Measurements from ENCODE around the gene RALGAPA1. TPM values are rescaled to one million over a fixed set of nuclear protein-coding genes. Genes with fewer than 3 reads are reported as not detected.

The RALGAPA1 gene
- total RNA-seq, 4 donors from 2014 or later = 44.1 to 138 (median 108) TPM

- no peak for TF ChIP-seq POLR2A (IDR thresholded peaks at IDR 0.05)
- TF ChIP-seq, protein P1, sequence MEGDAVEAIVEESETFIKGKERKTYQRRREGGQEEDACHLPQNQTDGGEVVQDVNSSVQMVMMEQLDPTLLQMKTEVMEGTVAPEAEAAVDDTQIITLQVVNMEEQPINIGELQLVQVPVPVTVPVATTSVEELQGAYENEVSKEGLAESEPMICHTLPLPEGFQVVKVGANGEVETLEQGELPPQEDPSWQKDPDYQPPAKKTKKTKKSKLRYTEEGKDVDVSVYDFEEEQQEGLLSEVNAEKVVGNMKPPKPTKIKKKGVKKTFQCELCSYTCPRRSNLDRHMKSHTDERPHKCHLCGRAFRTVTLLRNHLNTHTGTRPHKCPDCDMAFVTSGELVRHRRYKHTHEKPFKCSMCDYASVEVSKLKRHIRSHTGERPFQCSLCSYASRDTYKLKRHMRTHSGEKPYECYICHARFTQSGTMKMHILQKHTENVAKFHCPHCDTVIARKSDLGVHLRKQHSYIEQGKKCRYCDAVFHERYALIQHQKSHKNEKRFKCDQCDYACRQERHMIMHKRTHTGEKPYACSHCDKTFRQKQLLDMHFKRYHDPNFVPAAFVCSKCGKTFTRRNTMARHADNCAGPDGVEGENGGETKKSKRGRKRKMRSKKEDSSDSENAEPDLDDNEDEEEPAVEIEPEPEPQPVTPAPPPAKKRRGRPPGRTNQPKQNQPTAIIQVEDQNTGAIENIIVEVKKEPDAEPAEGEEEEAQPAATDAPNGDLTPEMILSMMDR (IDR thresholded peaks at IDR 0.05) = no peak
- Histone ChIP-seq H3K9me3 (no peaks in the 10 kb centered on the region), H3K4me3 (no peak overlapping the region), H3K27ac (no peak overlapping the region), H3K4me1 (no peaks in the 10 kb centered on the region), H3K36me3 (no peaks in the 10 kb centered on the region), H3K27me3 (no peaks in the 10 kb centered on the region)
- no peak for DNase-seq
- intact Hi-C loops (cut with DNase I; ENCODE audit: low total_unique reads) = no loop called here
These were observed 101.0 kb downstream of the RALGAPA1 start for GRCh38 chr14:35708062-35708461.

DNA sequence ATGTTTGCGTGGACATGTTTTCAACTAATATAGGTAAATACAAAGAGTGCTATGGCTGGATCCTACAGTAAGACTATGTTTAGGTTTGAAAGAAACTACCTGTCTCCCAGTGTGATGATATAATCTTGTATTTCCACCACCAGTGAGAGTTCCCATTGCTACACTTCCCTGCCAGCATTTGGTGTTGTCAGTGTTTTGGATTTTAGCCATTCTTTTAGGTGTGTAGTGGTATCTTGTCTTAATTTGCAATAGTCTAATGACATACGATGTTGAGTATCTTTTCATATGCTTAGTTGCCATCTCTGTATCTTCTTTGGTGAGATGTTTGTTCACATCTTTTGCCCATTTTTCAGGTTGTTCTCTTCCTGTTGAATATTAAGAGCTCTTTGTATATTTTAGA lies 103.5 kb downstream of the RALGAPA1 start:
- no peak for DNase-seq
- no peaks in the 10 kb centered on the region for H3K36me3 ChIP-seq
- no peak for TF ChIP-seq POLR2A (IDR thresholded peaks at IDR 0.05)
- TF ChIP-seq, protein P1 (IDR thresholded peaks at IDR 0.05) = no peak
- intact Hi-C loops (cut with DNase I; ENCODE audit: low total_unique reads) = no loop called here
- H3K27ac ChIP-seq = no peak overlapping the region
- H3K27me3 ChIP-seq = no peaks in the 10 kb centered on the region
- no peaks in the 10 kb centered on the region for H3K9me3 ChIP-seq
- H3K4me3 ChIP-seq = no peak overlapping the region
- H3K4me1 ChIP-seq = no peaks in the 10 kb centered on the region

DNA sequence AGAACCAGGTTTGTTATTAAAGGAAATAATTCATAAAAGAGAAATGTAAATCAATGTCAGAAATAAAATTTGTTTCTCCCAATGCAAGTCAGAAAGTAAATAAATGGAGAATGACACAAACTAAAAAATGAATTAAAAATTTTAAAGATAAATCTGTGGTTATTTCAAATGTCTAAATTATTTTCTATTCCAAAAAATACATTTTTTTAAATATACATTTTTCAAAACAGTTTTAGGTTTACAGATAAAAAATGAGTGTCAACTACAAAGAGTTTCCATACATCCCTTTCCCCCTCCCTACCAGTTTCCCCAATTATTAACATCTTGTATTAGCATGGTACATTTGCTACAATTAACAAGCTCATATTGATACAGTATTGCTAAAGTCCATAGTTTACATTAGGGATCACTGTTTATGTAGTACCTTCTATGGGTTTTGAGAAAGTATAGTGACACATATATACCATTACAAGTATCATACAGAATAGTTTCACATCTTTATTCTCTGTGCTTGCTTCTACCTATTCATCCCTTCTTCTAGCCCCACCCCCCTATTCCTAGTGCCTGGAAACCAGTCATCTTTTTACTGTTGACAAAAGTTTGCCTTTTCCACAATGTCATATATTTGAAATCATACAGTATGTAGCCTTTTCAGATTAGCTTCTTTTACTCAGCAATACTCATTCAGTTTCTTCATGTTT lies 104.2 kb downstream of the RALGAPA1 start:
- intact Hi-C loops (cut with DNase I; ENCODE audit: low total_unique reads) = no loop called here
- Histone ChIP-seq H3K4me3 (no peak overlapping the region), H3K9me3 (no peaks in the 10 kb centered on the region), H3K27me3 (no peaks in the 10 kb centered on the region), H3K4me1 (no peaks in the 10 kb centered on the region), H3K27ac (no peak overlapping the region), H3K36me3 (no peaks in the 10 kb centered on the region)
- no peak for DNase-seq
- no peak for TF ChIP-seq POLR2A (IDR thresholded peaks at IDR 0.05)
- TF ChIP-seq, protein P1 (IDR thresholded peaks at IDR 0.05) = no peak

- intact Hi-C loops (cut with DNase I; ENCODE audit: low total_unique reads) = no loop called here
These were observed 107.6 kb downstream of the RALGAPA1 start for GRCh38 chr14:35701531-35701930.

DNA sequence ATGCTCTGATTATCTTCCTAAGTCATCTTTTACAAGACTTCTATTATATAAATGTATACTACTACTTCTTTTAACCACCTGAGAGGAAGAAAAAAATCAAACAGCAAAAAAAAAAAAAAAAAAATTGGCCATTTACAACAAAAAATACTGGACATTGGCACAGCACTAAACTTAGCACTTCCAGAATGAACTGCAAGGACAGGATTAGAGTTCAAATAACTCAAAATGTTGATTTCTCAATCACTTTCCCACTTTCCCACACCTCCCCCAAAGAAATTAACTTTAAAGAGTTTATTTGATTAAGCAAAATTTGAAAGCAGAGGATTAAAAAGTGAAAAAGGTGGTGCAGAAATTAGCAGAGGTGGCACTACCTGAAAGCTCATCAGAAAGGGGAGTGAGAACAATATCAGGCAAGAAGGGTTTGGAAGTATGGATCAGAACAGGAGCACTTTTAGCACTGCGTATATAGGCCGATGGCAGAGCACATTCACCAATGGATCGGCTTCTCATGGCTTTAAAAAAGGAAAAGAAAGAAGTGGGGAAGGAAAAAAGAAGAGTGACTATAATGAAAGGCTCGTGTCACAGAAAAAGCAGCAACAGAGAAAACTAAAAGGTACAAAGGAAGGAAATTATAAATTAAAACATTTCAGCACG lies 109.2 kb downstream of the RALGAPA1 start:
- Histone ChIP-seq H3K4me3 (no peak overlapping the region), H3K27ac (no peak overlapping the region), H3K27me3 (no peaks in the 10 kb centered on the region), H3K36me3 (no peaks in the 10 kb centered on the region), H3K4me1 (no peaks in the 10 kb centered on the region), H3K9me3 (no peaks in the 10 kb centered on the region)
- TF ChIP-seq, protein P1 (IDR thresholded peaks at IDR 0.05) = no peak
- TF ChIP-seq POLR2A (IDR thresholded peaks at IDR 0.05) = no peak
- intact Hi-C loops (cut with DNase I; ENCODE audit: low total_unique reads) = no loop called here
- DNase-seq = no peak

More at GRCh38 chr14:35701531-35701930, 107.6 kb downstream of the RALGAPA1 start:
- H3K36me3 ChIP-seq = no peaks in the 10 kb centered on the region
- H3K9me3 ChIP-seq = no peaks in the 10 kb centered on the region
- H3K27ac ChIP-seq = no peak overlapping the region
- no peak for DNase-seq
- H3K4me1 ChIP-seq = no peaks in the 10 kb centered on the region
- TF ChIP-seq, protein P1 (IDR thresholded peaks at IDR 0.05) = no peak
- no peak for TF ChIP-seq POLR2A (IDR thresholded peaks at IDR 0.05)
- no peaks in the 10 kb centered on the region for H3K27me3 ChIP-seq
- no peak overlapping the region for H3K4me3 ChIP-seq
